HUES6 (cell line): ENCODE results near the gene CLIC4.
A peak's percentile ranks its signal among the peaks of the same experiment; 100 is the strongest.

Experiments
- H3K27ac ChIP-seq: 2 replicates; pipeline ENCODE4 v1.7.0; 2013; ENCODE audit warnings: low read depth, mild to moderate bottlenecking, low read length, inconsistent platforms
- H3K27me3 ChIP-seq: 2 replicates; pipeline ENCODE4 v1.6.1; 2013; ENCODE audit warnings: low read length; ENCODE audit not compliant: control insufficient read depth, insufficient read depth
- H3K36me3 ChIP-seq: 2 replicates; pipeline ENCODE4 v1.6.1; 2013; ENCODE audit warnings: low read length; ENCODE audit not compliant: control insufficient read depth, insufficient read depth
- H3K4me1 ChIP-seq: 2 replicates; pipeline ENCODE4 v1.6.1; 2013; ENCODE audit warnings: low read length; ENCODE audit not compliant: control insufficient read depth, insufficient read depth
- H3K4me3 ChIP-seq: 2 replicates; pipeline ENCODE4 v1.5.1; 2013; ENCODE audit warnings: low read depth, low read length
- H3K9ac ChIP-seq: one replicate; pipeline ENCODE4 v1.6.1; 2013; ENCODE audit warnings: mild to moderate bottlenecking, low read length
- H3K9me3 ChIP-seq: 2 replicates; pipeline ENCODE4 v1.6.1; 2013; ENCODE audit warnings: low read depth, low read length; ENCODE audit not compliant: control insufficient read depth, insufficient read depth

Gene CLIC4

DNA sequence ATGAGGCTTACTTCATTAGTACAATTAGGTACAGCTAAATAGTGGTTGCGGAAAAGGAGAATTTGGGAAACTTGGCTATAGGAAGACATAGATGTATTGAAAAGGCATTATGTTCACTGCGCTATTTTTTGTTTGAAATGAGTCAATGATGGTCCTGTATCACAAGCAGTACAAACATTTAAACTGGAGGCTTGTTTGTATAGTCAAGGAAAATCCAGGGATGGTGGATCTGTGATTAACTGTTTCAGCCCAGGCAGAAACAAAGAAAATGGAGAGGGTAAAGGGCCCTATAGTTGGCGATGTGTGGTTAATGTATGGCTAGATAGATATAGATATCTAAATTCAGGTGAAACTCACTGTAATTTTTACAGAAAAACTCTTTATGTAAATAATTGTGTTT is 79.9 kb downstream of the CLIC4 start:
- Histone ChIP-seq H3K27me3 (no peaks in the 10 kb centered on the region), H3K36me3 (peaks cover 25% of the 10 kb centered on the region), H3K9ac (no peak overlapping the region), H3K4me1 (no peaks in the 10 kb centered on the region), H3K9me3 (no peaks in the 10 kb centered on the region), H3K4me3 (no peak overlapping the region), H3K27ac (no peak overlapping the region)

DNA sequence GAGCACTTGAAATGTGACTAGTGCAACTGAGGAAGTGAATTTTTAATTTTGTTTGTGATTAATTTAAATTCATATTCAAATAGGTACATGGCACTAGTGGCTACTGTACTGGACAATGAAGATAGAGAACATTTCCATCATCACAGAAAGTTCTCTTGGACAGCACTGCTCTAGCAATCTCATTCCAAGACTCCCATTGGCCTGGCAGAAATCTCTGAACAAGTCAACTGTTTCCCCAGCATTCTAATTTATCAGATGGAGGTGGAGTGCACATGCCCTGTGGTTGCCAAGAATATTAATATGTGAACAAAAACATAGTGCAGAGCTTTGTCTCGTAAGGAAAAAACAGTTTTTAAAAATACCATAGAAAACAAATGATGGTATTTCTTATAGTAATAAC is 81.3 kb downstream of the CLIC4 start:
- no peaks in the 10 kb centered on the region for H3K4me1 ChIP-seq
- H3K4me3 ChIP-seq: no peak overlapping the region
- no peaks in the 10 kb centered on the region for H3K9me3 ChIP-seq
- H3K27ac ChIP-seq: no peak overlapping the region
- no peak overlapping the region for H3K9ac ChIP-seq
- H3K36me3 ChIP-seq: peaks cover 25% of the 10 kb centered on the region
- no peaks in the 10 kb centered on the region for H3K27me3 ChIP-seq

GRCh38 chr1:24827379-24828135 is 82.3 kb downstream of the CLIC4 start:
- Histone ChIP-seq H3K9ac (no peak overlapping the region), H3K27ac (no peak overlapping the region), H3K9me3 (no peaks in the 10 kb centered on the region), H3K27me3 (no peaks in the 10 kb centered on the region), H3K4me1 (no peaks in the 10 kb centered on the region), H3K36me3 (peaks cover 25% of the 10 kb centered on the region), H3K4me3 (no peak overlapping the region)

DNA sequence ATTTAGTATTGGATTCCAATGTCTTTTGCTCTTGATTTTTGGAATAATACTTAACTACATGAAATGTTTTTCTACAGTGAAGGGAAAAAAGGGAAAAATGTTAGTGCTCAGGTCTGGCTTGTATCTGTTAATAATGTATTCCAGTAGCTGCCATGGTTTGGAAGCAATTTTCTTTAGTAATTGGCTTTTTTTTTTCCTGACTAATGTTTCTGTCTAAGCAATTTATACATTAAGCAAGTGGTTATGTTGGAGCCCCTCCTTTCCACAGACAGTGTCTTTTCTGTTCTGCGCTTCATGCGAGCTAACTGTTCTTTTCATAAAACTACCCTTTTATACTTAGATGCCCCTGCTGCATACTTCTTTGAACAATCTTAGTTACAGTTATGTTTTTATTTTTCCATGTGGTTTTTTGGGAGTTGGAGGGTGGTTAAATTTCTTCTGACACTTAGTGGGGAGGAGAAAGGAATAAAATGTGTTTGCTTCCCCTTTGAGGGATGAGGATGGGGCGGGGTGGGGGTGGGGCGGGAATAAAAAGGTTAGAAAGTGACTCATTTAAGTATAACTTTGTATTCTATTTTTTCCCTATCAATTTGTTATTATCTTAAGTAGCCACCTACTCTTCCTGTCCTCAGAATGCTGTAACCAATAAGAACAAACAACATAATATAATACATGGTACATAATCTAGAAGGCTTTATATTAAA is 83.1 kb downstream of the CLIC4 start:
- Histone ChIP-seq H3K9ac (no peak overlapping the region), H3K36me3 (peaks cover 25% of the 10 kb centered on the region), H3K27ac (no peak overlapping the region), H3K4me3 (no peak overlapping the region), H3K27me3 (no peaks in the 10 kb centered on the region), H3K9me3 (no peaks in the 10 kb centered on the region), H3K4me1 (no peaks in the 10 kb centered on the region)

GRCh38 chr1:24828887-24829192 is 83.6 kb downstream of the CLIC4 start:
- Histone ChIP-seq H3K36me3 (peaks cover 25% of the 10 kb centered on the region), H3K4me3 (no peak overlapping the region), H3K27me3 (no peaks in the 10 kb centered on the region), H3K27ac (no peak overlapping the region), H3K9ac (no peak overlapping the region), H3K4me1 (no peaks in the 10 kb centered on the region), H3K9me3 (no peaks in the 10 kb centered on the region)

DNA sequence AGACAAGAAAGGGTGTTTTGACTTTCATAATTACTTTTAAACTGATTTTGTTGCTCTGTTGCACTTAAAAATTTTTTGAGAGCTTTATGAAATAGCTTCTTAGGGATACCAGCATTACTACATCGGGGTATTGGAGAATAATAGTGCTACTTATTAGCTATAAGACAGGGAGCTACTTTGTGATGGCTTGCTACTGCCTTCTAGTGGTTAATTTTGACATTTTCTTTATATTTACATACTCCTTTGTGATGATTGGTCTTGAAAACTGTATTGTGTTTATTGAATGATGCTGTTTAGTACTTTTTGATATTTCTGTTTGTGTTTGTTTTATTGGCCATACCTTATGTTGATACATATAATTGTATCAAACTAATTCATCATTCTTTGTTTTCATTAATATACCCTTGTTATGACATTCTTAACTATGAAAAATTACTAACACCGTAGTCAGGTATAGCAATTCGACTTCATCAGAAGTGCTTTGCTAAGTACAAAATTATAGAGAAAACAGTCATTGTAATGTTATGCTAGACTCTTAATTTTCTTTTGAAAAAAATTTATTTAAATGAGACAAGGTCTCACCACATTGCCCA is 85.5 kb downstream of the CLIC4 start:
- Histone ChIP-seq H3K27me3 (no peaks in the 10 kb centered on the region), H3K4me3 (no peak overlapping the region), H3K36me3 (peaks cover 25% of the 10 kb centered on the region), H3K9ac (no peak overlapping the region), H3K9me3 (no peaks in the 10 kb centered on the region), H3K4me1 (no peaks in the 10 kb centered on the region), H3K27ac (no peak overlapping the region)

- Histone ChIP-seq H3K9ac (no peak overlapping the region), H3K27me3 (no peaks in the 10 kb centered on the region), H3K27ac (no peak overlapping the region), H3K36me3 (peaks cover 48% of the 10 kb centered on the region), H3K4me3 (no peak overlapping the region), H3K9me3 (no peaks in the 10 kb centered on the region), H3K4me1 (no peaks in the 10 kb centered on the region)
Observed at GRCh38 chr1:24841593-24841992, 96.3 kb downstream of the CLIC4 start.

GRCh38 chr1:24846671-24847070 is 101.4 kb downstream of the CLIC4 start:
- no peak overlapping the region for H3K4me3 ChIP-seq
- H3K27ac ChIP-seq: no peak overlapping the region
- H3K27me3 ChIP-seq: peaks cover 11% of the 10 kb centered on the region
- no peak overlapping the region for H3K9ac ChIP-seq
- H3K9me3 ChIP-seq: no peaks in the 10 kb centered on the region
- H3K4me1 ChIP-seq: no peaks in the 10 kb centered on the region; the same call in 1 of the 2 replicates
- H3K36me3 ChIP-seq: peaks cover 15% of the 10 kb centered on the region

DNA sequence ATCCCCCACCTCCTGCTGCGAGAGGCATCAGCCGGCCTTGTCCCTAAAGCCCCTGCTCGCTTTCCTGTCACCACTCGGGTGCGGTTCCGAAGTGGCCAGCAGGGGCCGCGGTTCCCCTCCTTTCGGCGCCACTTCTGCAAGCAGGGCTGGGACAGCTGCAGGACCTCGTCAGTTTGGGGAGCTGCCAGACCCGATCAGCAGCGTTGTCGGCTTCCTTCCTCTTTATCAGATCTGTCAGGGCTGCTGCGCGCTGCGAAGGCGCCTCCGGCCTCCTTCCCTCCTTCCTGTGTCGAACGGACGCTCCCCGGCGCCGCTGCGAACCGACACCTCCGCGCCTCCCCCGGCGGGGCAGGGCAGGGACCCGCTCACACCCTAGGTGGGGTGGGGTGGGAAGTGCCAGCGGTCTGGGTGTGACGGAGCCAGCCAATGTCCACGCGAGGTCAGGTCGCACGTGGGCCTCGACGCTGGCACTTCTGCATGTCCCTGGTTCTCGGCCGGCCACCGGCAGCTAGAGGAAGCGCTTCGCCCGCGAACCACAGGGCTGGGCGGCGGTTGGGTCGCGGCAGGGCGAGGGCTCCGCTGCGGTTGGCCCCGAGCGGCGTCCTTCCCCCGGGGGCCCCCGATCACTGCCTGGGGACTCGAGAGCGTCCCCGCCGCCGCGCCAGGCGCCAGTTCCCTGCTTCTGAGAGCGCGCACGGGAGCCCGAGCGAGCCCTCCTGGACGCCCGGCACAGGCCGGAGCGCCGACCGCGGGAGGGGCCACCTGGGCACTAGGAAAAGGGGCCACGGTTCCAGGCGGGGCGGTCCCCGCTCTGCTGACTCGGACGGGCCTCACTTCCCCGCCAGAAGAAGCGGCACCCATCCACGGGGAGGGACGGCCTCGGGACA is 103.0 kb downstream of the CLIC4 start:
- Histone ChIP-seq H3K36me3 (0 out of 2 replicates have a peak, but pooled peaks cover 3% of the 10 kb centered on the region), H3K27me3 (peaks cover 11% of the 10 kb centered on the region), H3K9me3 (no peaks in the 10 kb centered on the region), H3K9ac (peak overlapping the region; percentile 58), H3K4me1 (no peaks in the 10 kb centered on the region; the same call in 1 of the 2 replicates), H3K4me3 (peak overlapping the region; percentile 74), H3K27ac (no peak overlapping the region)

DNA sequence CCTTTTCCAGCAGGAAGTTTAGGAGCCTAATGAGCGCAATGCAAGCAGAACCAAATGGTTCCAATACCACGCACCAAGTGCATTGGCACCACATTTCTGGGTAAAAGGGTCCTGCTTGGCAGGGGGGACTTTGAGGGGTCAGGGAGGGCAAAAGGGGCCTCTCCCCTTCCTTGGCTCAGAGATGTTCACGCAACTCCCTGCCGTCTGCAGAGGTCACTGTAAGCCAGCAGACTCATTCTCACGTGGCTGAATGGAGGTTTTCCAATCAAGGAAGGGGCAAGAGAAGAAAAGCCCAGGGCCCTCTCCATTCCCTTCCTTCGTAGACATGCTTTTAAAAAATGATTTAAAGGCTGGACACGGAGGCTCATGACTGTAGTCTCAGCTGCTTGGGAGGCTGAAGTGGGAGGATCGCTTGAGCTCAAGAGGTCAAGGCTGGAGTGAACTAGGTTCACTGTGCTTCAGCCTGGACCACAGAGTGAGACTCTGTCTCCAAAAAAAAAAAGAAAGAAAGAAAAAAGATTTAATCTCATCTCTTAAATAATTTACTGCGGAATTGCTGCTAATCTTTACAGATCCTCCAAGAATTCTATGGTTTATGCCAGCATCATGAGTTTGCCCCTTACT is 104.5 kb downstream of the CLIC4 start:
- H3K9ac ChIP-seq: no peak overlapping the region
- peaks cover 11% of the 10 kb centered on the region for H3K27me3 ChIP-seq
- H3K36me3 ChIP-seq: no peaks in the 10 kb centered on the region
- H3K4me3 ChIP-seq: no peak overlapping the region
- no peaks in the 10 kb centered on the region; the same call in 1 of the 2 replicates for H3K4me1 ChIP-seq
- no peaks in the 10 kb centered on the region for H3K9me3 ChIP-seq
- H3K27ac ChIP-seq: no peak overlapping the region
